Smooth muscle cell of the coronary artery (primary cell): ENCODE measurements around the gene PRKCE. TPM values are rescaled to one million over a fixed set of nuclear protein-coding genes. Genes with fewer than 3 reads are reported as not detected.

ENCODE experiments used
- total RNA-seq: library from RNA; depleted of rRNA; stranded (reverse); fragments of >200 nt; gene quantifications from 2 replicates; pipeline ENCODE4 v1.2.3, GENCODE V29; 2014; ENCODE audit warnings: low replicate concordance

Gene PRKCE
- total RNA-seq: 9.9 and 16.0 TPM in 2 replicates

DNA sequence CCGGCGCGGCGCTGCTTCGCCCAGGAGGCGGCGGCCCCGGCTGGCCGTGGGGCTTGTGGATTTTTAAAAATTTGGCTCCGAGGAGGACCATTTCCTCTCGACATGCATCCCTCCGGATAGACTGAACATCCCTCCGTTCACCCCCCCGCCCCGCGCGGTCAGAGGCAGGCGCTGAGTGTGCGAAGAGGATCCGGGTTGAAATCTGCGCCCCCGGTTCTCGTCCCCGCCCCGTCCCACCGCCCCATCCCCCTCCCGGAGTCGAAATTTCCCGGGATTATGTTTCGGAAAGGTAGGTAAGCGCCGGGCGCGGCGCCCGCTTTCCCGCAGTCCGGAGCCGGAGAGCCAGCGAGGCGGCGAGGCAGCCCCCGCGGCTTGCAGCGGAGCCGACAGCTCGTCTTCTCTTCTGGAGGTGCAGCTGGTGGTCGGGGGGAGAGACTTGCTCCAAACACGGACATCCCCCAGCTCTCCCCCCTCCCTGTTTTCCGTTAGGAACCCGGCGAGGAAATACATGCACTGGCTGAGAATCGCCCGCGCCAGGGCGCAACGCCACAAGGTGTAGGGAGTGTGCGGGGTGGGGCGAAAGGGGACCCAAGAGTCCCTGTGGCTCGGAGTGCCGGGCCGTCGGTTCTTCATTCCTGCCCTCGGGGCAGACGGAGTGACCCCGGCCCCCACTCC, at the start of gene PRKCE:
TSS of gene PRKCE (plus strand) at position 261 of the 675 bp plus-strand sequence.

DNA sequence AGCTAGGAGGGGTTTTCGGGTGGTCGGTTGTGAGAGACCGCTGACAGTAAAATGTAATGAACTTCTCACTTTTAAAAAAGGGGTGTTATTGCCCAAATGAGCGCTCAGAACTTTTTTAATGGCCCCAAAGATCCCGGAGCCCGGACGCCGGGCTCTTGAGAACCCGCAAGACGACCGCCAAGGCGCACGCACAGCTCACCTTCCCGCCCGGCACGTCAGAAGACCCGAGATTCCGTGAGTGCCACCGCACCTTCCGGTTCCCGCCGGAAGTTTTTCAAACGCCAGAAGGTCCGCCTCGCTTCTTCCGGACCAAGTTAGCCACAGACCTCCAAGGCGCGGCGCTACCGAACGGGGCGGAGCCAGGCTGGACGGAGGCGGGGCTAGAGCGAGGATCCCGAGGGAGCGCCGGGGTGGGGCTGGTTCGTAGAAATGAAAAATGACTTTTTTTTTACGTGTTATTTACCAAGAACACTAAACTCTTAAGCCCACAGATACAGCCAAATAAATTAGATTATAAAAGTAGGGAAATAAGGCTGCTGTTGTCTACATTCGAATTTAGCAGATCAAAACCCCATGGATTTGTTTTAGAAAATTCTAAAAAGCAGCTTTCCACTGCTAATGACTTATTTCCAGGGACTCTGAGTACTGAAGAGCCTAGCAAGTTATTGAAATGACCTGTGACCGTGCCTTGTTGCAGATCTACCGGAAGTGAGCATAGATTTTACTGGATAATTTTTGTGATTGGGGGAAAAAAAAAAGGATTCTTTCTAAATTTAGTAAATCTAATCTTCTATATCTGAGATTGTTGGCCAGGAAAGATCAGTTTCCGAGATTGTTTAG, 40.2 kb upstream of the PRKCE start, which contains the start of gene SRBD1:
TSS of gene SRBD1 (minus strand) at position 248 of the 840 bp plus-strand sequence. CDS start 5,826 bp downstream, outside the sequence.

Other genes with a start within 250 kb of the PRKCE start
- 6.9 and 15.3 TPM in 2 replicates for gene SRBD1, start 40.4 kb upstream of the PRKCE start, total RNA-seq